Caco-2 (cell line): Measurements from ENCODE around the gene TCERG1. TPM values are rescaled to one million over a fixed set of nuclear protein-coding genes. Genes with fewer than 3 reads are reported as not detected.

Source experiments
- BruUV-seq: library from RNA; stranded (reverse); fragments of 400-500 nt; replicated peaks from 2 replicates; lab custom pipeline; 2021; lab: Mats Ljungman, UMichigan
- CTCF ChIA-PET: fragments of 300-600 bp; sonication (Branson Sonifier 250); formaldehyde crosslinking; loops from one replicate; lab custom pipeline; 2022; ENCODE audit warnings: antibody characterized with exemption; lab: Charles Lee
- POLR2A ChIA-PET: fragments of 300-600 bp; sonication (Branson Sonifier 250); formaldehyde crosslinking; loops from one replicate; lab custom pipeline; 2022; ENCODE audit warnings: antibody characterized with exemption; lab: Charles Lee
- DNase-seq, 2 experiments: peaks; one replicate each; pipeline versions ENCODE4 v3.0.0 to v3.0.0-alpha.2; 2020 to 2022
- H3K27me3 ChIP-seq: replicated peaks from 2 replicates; pipeline ENCODE4 v1.6.0; 2011; ENCODE audit warnings: low read length; ENCODE audit not compliant: control insufficient read depth, insufficient read depth
- H3K36me3 ChIP-seq: 2 replicates; pipeline ENCODE4 v1.5.1; 2011; ENCODE audit warnings: low read length; ENCODE audit not compliant: control insufficient read depth, insufficient read depth
- H3K4me1 ChIP-seq: fragments of 250-450 bp; sonication (Bioruptor Pico); 2 replicates; pipeline ENCODE4 v1.5.1; 2020; ENCODE audit warnings: mild to moderate bottlenecking
- H3K4me3 ChIP-seq: 2 replicates; pipeline ENCODE4 v1.5.1; 2011; ENCODE audit warnings: low read depth, mild to moderate bottlenecking, control low read depth, low read length
- H3K9me3 ChIP-seq: fragments of 250-450 bp; sonication (Bioruptor Pico); 2 replicates; pipeline ENCODE4 v1.5.1; 2020; ENCODE audit warnings: mild to moderate bottlenecking, moderate library complexity
- H3K27ac Mint-ChIP-seq: one replicate; pipeline ENCODE4 v1.8.0; 2022; ENCODE audit warnings: mixed read lengths; ENCODE audit not compliant: unreplicated experiment
- H3K27me3 Mint-ChIP-seq: one replicate; pipeline ENCODE4 v1.8.0; 2022; ENCODE audit warnings: mixed read lengths; ENCODE audit not compliant: insufficient read depth, unreplicated experiment
- H3K36me3 Mint-ChIP-seq: one replicate; pipeline ENCODE4 v1.8.0; 2022; ENCODE audit warnings: mild to moderate bottlenecking, mixed read lengths; ENCODE audit not compliant: insufficient read depth, unreplicated experiment
- H3K4me1 Mint-ChIP-seq: one replicate; pipeline ENCODE4 v1.8.0; 2022; ENCODE audit warnings: low read depth, mixed read lengths; ENCODE audit not compliant: unreplicated experiment
- H3K4me3 Mint-ChIP-seq: one replicate; pipeline ENCODE4 v1.8.0; 2022; ENCODE audit warnings: mild to moderate bottlenecking, moderate library complexity, mixed read lengths; ENCODE audit not compliant: unreplicated experiment
- H3K9me3 Mint-ChIP-seq: one replicate; pipeline ENCODE4 v1.8.0; 2022; ENCODE audit warnings: mixed read lengths; ENCODE audit not compliant: unreplicated experiment
- intact Hi-C: fragments of 100-400 bp; cut with micrococcal nuclease; formaldehyde crosslinking; loops from one replicate; pipeline ENCODE4 v1.10.0; 2022; ENCODE audit not compliant: unreplicated experiment
- total RNA-seq: library from RNA; stranded (reverse); gene quantifications from 2 replicates; pipeline ENCODE4 v1.2.3, GENCODE V29; 2022
- TF ChIP-seq, protein P1 (sequence below), 2 experiments: fragments of 200-600 bp in 1 of 2; IDR thresholded peaks; 1 replicate in 1 of 2; 2 replicates in 1 of 2; pipeline versions ENCODE4 v1.5.1 to v1.8.0; 2011 to 2022; ENCODE audit warnings: antibody characterized with exemption in 1 of 2, control low read depth in 1 of 2, inconsistent platforms in 1 of 2, low read depth in 1 of 2, low read length in 1 of 2, mild to moderate bottlenecking in 1 of 2, moderate library complexity in 1 of 2; ENCODE audit not compliant: insufficient read depth in 1 of 2, severe bottlenecking in 1 of 2, unreplicated experiment in 1 of 2

TCERG1 gene
- total RNA-seq, 1 experiment from 2014 or later = 97.1 TPM

- H3K9me3 ChIP-seq = no peaks in the 10 kb centered on the region
- ChIA-PET POLR2A (no interaction called here), CTCF (interaction anchor here (3.0 kb wide), 1 partner anchor 644 kb away, joined by 21 read pairs; no protein-coding TSS in a partner anchor)
- Mint-ChIP-seq H3K27me3 (peaks cover 4% of the 10 kb centered on the region), H3K36me3 (no peaks in the 10 kb centered on the region), H3K27ac (no peak overlapping the region), H3K9me3 (no peaks in the 10 kb centered on the region), H3K4me1 (peaks cover 12% of the 10 kb centered on the region), H3K4me3 (no peak overlapping the region)
- intact Hi-C loops = loop anchor here (5.0 kb wide), 1 partner anchor 118 kb away; no protein-coding TSS in a partner anchor
- H3K4me1 ChIP-seq = no peaks in the 10 kb centered on the region; the same call in 1 of the 2 replicates
- no TSS peak for BruUV-seq
- no peak for DNase-seq
- TF ChIP-seq, protein P1, sequence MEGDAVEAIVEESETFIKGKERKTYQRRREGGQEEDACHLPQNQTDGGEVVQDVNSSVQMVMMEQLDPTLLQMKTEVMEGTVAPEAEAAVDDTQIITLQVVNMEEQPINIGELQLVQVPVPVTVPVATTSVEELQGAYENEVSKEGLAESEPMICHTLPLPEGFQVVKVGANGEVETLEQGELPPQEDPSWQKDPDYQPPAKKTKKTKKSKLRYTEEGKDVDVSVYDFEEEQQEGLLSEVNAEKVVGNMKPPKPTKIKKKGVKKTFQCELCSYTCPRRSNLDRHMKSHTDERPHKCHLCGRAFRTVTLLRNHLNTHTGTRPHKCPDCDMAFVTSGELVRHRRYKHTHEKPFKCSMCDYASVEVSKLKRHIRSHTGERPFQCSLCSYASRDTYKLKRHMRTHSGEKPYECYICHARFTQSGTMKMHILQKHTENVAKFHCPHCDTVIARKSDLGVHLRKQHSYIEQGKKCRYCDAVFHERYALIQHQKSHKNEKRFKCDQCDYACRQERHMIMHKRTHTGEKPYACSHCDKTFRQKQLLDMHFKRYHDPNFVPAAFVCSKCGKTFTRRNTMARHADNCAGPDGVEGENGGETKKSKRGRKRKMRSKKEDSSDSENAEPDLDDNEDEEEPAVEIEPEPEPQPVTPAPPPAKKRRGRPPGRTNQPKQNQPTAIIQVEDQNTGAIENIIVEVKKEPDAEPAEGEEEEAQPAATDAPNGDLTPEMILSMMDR (IDR thresholded peaks at IDR 0.05; ENCODE audit: insufficient read depth in 1 of 2, low read depth in 1 of 2, low read length in 1 of 2, severe bottlenecking in 1 of 2, unreplicated experiment in 1 of 2) = no peak
- no peaks in the 10 kb centered on the region for H3K36me3 ChIP-seq
- H3K4me3 ChIP-seq = no peak overlapping the region
- H3K27me3 ChIP-seq = no peaks in the 10 kb centered on the region
Observed at GRCh38 chr5:146544232-146544631, 97.1 kb downstream of the TCERG1 start.

GRCh38 chr5:146548781-146549449, 101.8 kb downstream of the TCERG1 start:
- H3K36me3 Mint-ChIP-seq = no peaks in the 10 kb centered on the region
- H3K4me3 ChIP-seq = no peak overlapping the region
- no peaks in the 10 kb centered on the region for H3K4me1 Mint-ChIP-seq
- POLR2A ChIA-PET = no interaction called here
- H3K9me3 Mint-ChIP-seq = no peaks in the 10 kb centered on the region
- TF ChIP-seq, protein P1 (IDR thresholded peaks at IDR 0.05; ENCODE audit: insufficient read depth in 1 of 2, low read depth in 1 of 2, low read length in 1 of 2, severe bottlenecking in 1 of 2, unreplicated experiment in 1 of 2) = no peak
- H3K27me3 Mint-ChIP-seq = peaks cover 8% of the 10 kb centered on the region
- intact Hi-C loops = no loop called here
- H3K4me3 Mint-ChIP-seq = no peak overlapping the region
- CTCF ChIA-PET = interaction anchor here (0.8 to 1.0 kb wide), 2 partner anchors 15 to 16 kb away, joined by 4 read pairs; no protein-coding TSS in a partner anchor
- no peak for DNase-seq
- no peaks in the 10 kb centered on the region for H3K9me3 ChIP-seq
- no peaks in the 10 kb centered on the region for H3K4me1 ChIP-seq
- no peaks in the 10 kb centered on the region for H3K36me3 ChIP-seq
- H3K27ac Mint-ChIP-seq = no peak overlapping the region
- no TSS peak for BruUV-seq
- H3K27me3 ChIP-seq = no peaks in the 10 kb centered on the region

DNA sequence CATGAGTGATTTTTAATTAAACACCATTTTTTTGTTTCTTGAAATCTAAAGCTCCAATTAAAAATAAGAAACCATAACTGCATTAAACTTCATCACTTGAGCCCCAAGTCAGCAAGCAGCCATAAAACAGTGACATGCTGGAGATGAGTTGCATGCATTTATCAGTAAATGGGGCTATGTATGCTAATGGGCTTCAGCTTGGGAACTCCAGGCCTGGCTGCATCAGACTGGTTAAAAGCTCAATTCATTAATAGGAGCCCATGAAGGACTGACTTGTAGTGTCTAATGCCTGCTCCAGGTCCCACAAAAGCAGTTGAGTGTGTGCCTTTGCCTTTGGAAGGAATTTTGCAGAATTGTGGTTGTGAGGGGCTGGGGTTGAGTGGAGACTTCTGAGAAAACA, 102.5 kb downstream of the TCERG1 start:
- no TSS peak for BruUV-seq
- H3K27ac Mint-ChIP-seq = no peak overlapping the region
- H3K36me3 Mint-ChIP-seq = no peaks in the 10 kb centered on the region
- no peaks in the 10 kb centered on the region for H3K4me1 Mint-ChIP-seq
- ChIA-PET CTCF (interaction anchor here (1.0 kb wide), 1 partner anchor 16 kb away, joined by 4 read pairs; no protein-coding TSS in a partner anchor), POLR2A (no interaction called here)
- H3K4me3 ChIP-seq = no peak overlapping the region
- no peaks in the 10 kb centered on the region for H3K27me3 ChIP-seq
- TF ChIP-seq, protein P1 (IDR thresholded peaks at IDR 0.05; ENCODE audit: insufficient read depth in 1 of 2, low read depth in 1 of 2, low read length in 1 of 2, severe bottlenecking in 1 of 2, unreplicated experiment in 1 of 2) = no peak
- H3K9me3 ChIP-seq = no peaks in the 10 kb centered on the region
- H3K27me3 Mint-ChIP-seq = peaks cover 8% of the 10 kb centered on the region
- intact Hi-C loops = no loop called here
- H3K4me1 ChIP-seq = no peaks in the 10 kb centered on the region
- no peak overlapping the region for H3K4me3 Mint-ChIP-seq
- DNase-seq = no peak
- no peaks in the 10 kb centered on the region for H3K9me3 Mint-ChIP-seq
- no peaks in the 10 kb centered on the region for H3K36me3 ChIP-seq
